GM18868 (cell line): ENCODE measurements around the gene STPG2.

Experiments
- ATAC-seq: cut with Tn5 transposase; IDR thresholded peaks from one replicate; pipeline ENCODE4 v1.9.1; 2021; ENCODE audit warnings: mild to moderate bottlenecking, moderate library complexity; ENCODE audit not compliant: unreplicated experiment

The STPG2 gene

GRCh38 chr4:98143001-98143899 lies at the start of gene STPG2:
Gene STPG2 (minus strand): TSS chr4:98143476.
- ATAC-seq: peak; percentile 99

GRCh38 chr4:98185279-98185678 lies 42.0 kb upstream of the STPG2 start:
- ATAC-seq: no peak

GRCh38 chr4:98181809-98182208 lies 38.5 kb upstream of the STPG2 start:
- peak; percentile 85 for ATAC-seq

GRCh38 chr4:98179951-98180350 lies 36.7 kb upstream of the STPG2 start:
- no peak for ATAC-seq

- ATAC-seq: no peak
Measured at GRCh38 chr4:98176531-98176930, 33.3 kb upstream of the STPG2 start.

- ATAC-seq: no peak
Measured at GRCh38 chr4:98170035-98170434, 26.8 kb upstream of the STPG2 start.

GRCh38 chr4:98166731-98167041 lies 23.4 kb upstream of the STPG2 start:
- ATAC-seq: no peak

- no peak for ATAC-seq
Measured at GRCh38 chr4:98166025-98166730, 22.9 kb upstream of the STPG2 start.

GRCh38 chr4:98162696-98163095 lies 19.4 kb upstream of the STPG2 start:
- no peak for ATAC-seq

- ATAC-seq: no peak
Measured at GRCh38 chr4:98151145-98151924, 8.1 kb upstream of the STPG2 start.

GRCh38 chr4:98150092-98150761 lies 7.0 kb upstream of the STPG2 start:
- ATAC-seq: no peak

- no peak for ATAC-seq
Measured at GRCh38 chr4:98148856-98149255, 5.6 kb upstream of the STPG2 start.

GRCh38 chr4:98126141-98126540 lies 17.1 kb downstream of the STPG2 start:
- no peak for ATAC-seq

GRCh38 chr4:98125585-98125984 lies 17.7 kb downstream of the STPG2 start:
- no peak for ATAC-seq

- no peak for ATAC-seq
Measured at GRCh38 chr4:98117363-98117762, 25.9 kb downstream of the STPG2 start.

GRCh38 chr4:98113012-98113411 lies 30.3 kb downstream of the STPG2 start:
- no peak for ATAC-seq

- no peak for ATAC-seq
Measured at GRCh38 chr4:98110929-98111328, 32.3 kb downstream of the STPG2 start.

GRCh38 chr4:98110214-98110613 lies 33.1 kb downstream of the STPG2 start:
- ATAC-seq: no peak

GRCh38 chr4:98102660-98103059 lies 40.6 kb downstream of the STPG2 start:
- ATAC-seq: no peak

- ATAC-seq: no peak
Measured at GRCh38 chr4:98101988-98102387, 41.3 kb downstream of the STPG2 start.

- no peak for ATAC-seq
Measured at GRCh38 chr4:98098764-98099163, 44.5 kb downstream of the STPG2 start.
